ENCODE results near the gene TMCC2.
"Not testable (repeated sequence)": the region's sequence is repeated elsewhere in the genome, so short reads cannot be mapped to it uniquely, and the experiment has no call there.

TMCC2 gene

GRCh38 chr1:205261946-205262691 lies 34.4 kb downstream of the TMCC2 start:
- DNase-seq = no peak

DNA sequence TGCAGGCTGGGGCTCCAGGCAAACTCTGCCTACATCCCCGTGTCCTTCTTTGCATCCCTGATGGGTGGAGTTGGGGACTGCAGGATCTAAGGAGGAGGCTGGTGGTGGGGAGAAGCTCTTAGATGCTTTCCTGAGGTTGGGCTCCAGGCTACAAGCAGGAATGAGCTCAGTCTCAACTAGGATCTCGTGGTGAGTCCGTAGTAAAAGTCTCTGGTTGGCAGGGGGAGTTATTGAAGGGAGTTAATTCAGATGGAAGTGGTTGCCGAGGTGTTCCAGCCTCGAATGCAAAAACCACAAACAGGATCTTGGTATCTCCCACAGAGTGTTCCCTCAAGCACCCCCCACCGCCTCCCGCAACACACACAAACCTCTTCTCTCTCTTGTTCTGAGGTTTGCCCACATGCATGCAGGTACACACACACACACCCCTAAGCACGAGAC lies 35.0 kb downstream of the TMCC2 start:
- no peak for DNase-seq

- DNase-seq = no peak
Observed at GRCh38 chr1:205263580-205264190, 35.9 kb downstream of the TMCC2 start.

DNA sequence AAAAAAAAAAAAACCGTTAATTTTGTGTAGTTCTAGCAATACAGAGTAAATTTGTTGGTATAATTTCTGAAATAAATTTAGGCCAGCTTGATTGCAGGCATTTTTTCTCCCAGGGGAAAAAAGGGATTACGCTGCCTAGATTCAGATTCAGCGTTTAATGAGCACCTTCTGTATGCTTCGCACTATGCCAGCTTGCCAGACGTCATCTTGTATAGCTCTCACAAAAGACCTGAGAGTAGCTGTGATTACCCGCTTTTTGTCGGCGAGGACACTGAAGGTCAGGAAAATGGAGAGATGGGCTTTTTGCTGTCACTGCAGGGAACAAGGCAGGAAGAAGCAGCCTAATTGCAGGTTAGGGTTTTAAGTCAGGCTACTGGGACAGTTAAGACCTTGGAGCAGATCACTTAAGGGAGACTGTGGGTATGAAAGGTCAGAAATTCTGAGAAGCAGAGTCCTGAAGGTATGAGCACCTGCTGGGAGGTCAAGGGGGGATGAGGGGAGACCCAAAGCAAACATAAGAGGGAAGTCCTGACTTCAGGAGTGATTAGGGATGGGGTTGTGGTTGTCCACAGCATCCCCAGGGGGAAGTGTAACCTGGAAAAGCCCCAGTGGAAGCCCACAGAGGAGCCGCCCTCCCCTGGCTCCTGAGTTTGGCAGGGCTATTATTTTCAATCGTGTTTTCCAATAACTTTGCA lies 39.0 kb downstream of the TMCC2 start:
- no peak for DNase-seq

DNA sequence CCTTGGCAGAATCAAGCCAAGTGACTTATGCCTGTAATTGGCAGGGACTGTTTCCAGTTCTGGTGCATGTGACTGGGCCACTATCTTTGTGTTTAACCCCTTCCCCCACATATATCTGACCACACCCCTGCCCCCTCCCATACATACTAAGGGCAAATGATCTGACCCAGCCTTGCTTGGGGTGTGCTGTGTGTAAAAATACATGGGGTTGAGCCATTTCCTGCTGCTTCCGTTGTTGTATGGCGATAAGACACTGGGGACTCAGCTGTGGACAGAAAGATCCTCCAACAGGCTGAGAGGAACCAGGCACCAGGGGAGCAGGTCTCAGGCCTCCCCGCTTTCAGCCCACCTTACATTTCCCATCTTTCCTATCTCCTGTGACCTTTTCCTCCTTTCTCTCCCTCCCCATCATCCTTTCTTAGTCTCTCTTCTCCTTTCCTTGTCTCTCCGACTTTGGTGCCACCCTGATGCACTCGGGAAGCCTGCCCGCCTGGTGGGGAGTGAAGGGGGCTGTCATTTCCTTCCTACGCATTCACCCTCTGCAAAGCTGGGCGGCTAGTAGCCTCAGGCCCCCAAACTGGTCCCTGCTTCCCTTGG lies 39.7 kb downstream of the TMCC2 start:
- DNase-seq = no peak

DNA sequence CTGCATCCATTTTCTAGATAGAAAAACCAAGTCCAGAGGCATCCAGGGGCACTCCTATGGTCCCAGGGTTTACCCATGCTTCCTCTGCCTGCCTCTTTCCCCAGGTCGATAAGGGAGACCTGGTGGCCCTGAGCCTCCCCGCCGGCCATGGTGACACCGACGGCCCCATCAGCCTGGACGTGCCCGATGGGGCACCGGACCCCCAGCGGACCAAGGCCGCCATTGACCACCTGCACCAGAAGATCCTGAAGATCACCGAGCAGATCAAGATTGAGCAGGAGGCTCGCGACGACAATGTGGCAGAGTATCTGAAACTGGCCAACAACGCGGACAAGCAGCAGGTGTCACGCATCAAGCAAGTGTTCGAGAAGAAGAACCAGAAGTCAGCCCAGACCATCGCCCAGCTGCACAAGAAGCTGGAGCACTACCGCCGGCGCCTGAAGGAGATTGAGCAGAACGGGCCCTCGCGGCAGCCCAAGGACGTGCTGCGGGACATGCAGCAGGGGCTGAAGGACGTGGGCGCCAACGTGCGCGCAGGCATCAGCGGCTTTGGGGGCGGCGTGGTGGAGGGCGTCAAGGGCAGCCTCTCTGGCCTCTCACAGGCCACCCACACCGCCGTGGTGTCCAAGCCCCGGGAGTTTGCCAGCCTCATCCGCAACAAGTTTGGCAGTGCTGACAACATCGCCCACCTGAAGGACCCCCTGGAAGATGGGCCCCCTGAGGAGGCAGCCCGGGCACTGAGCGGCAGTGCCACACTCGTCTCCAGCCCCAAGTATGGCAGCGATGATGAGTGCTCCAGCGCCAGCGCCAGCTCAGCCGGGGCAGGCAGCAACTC lies 41.3 kb downstream of the TMCC2 start:
- DNase-seq = no peak

- DNase-seq = no peak
Observed at GRCh38 chr1:205269711-205270110, 42.0 kb downstream of the TMCC2 start.

GRCh38 chr1:205270271-205270670 lies 42.5 kb downstream of the TMCC2 start:
- DNase-seq = no peak

DNA sequence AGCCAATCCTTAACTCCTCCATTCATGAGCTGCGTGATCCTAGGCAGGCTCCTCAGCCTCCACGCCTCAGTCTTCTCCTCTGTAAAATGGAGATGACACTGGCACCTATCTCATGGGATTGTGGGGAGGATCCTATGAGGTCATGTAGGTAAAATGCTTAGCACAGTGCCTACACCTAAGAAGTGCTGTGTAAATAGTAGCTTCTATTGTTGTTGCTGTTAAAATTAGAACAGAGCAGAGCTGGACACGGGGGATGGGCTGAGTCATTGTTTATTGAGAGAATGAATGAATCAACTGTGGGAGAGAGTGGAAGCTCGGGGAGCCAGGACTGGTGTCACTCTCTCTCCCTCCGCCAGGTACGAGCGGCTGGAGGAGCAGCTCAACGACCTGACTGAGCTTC lies 43.0 kb downstream of the TMCC2 start:
- no peak for DNase-seq

DNA sequence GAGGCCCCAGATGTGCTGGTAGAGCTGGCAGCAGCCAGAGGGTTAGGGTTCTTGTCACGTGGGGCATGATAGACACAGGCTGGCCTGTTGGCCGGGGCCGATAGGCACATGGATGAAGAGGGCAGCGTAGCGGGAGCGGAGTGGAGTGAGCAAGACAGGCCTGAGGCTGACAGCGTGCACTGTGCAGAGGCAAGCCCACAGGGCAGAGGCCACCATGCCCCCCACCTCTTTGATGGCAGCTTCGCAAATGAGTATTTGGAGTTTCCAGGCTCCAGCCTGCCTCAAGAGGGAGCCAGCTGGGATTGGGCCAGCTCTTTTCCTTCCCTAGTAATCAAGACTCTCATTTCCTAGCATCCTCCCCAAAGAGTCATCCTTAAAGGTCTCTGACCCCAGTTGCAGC lies 43.5 kb downstream of the TMCC2 start:
- no peak for DNase-seq

- DNase-seq = no peak
Observed at GRCh38 chr1:205271745-205272144, 44.0 kb downstream of the TMCC2 start.

GRCh38 chr1:205272536-205272935 lies 44.8 kb downstream of the TMCC2 start:
- no peak for DNase-seq

DNA sequence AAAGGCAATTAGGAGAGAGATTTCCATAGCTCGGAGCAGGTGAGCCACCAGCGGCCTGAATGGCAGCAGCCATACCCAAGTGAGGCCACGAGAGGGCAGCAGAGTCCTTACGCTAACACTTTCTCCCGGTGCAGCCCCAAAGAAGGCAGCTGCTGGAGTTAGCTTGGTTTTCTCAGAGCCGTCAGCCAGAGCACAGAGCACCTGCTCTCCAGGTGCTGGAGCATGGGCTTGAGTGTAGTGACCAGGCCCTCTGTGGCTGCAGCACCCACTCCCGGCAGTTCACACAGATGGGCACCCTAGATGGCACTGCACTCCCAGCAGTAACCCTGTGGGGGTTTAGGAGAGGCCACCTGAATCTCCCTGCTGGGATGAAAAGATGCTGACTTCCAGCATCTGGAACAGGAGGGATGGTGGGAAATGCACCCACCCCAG lies 45.8 kb downstream of the TMCC2 start:
- DNase-seq = peak in 1 of 2 experiments; percentile 71

DNA sequence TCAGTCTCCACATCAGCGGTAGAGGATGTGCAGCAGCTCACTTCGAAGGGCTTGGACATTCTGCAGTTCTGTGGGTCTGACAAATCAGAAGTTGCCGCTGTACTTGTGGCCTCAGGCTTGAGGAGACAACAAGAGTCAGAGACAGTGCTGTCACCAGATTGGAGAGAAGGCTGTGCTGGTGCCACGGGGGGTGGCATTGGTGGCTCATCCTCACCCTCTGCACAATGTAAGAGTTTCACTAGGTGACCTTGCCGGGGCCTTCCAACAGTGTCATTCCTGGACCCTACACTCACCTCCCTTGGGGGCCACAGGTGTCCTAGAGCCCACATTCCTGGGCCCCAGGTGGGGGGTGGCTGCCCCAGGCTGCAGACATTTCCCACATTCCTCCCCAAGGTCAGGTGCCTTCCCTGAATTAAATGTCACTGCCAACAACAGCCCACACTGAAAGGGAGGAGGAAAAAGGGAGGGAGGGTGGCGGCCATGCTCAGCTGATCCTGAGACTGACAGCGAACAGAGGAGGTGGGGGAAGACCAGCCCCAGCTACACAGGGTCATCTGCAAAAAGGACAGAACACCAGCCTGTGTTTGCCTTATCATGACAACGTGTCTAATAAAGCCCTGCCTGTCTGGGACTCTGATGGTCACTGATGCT lies 46.4 kb downstream of the TMCC2 start:
- DNase-seq = no peak

DNA sequence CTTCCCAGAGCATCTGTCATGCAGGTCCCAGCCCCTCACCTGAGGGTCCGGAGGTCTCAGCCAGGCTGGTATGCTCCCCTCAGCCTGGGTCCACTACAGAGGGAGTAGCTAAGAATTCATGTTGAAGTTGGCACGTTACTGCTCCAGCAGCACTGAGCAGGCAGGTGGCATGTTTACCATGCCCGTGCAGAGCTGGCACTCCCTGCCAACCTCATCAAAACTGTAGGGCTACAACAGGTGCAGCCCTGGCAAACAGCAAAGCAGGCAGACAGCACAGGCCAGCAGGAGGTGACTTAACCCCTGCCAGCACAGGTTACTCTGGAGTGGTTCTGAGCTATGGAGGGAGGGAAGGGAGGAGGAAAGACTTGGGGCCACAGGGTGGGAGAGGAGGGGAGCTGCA lies 47.4 kb downstream of the TMCC2 start:
- DNase-seq = peak; percentile 86 to 88

- DNase-seq = no peak
Observed at GRCh38 chr1:205275916-205276688, 48.4 kb downstream of the TMCC2 start.

DNA sequence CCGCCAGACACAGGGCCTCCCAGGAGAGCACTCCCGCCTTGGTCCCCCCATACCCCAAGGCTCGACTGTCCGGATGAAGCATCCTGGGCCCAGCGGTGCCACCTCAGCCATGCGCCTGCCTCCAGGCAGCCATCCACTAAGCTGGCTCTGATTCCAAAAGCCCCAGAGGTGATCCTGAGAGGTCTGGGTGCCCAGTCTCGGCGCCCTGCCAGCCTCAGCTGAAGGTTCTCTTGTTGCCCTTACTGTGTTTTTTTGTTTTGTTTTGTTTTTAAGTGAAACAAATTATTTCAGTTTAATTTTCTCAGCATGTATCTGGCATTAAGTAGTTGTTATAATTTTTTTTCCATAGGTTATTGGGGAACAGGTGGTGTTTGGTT lies 48.9 kb downstream of the TMCC2 start:
- no peak for DNase-seq

- no peak for DNase-seq
Observed at GRCh38 chr1:205279986-205280385, 52.2 kb downstream of the TMCC2 start.

- not testable (repeated sequence) for DNase-seq
Observed at GRCh38 chr1:205280666-205281395, 53.1 kb downstream of the TMCC2 start.

All from cerebellar nuclear complex (tissue), 1 donor.